CD4-positive, alpha-beta memory T cell (primary cell): ENCODE data around the gene ALDH3B2. TPM values are rescaled to one million over a fixed set of nuclear protein-coding genes. Genes with fewer than 3 reads are reported as not detected.

Experiments used
- CTCF ChIA-PET: fragments of 350-600 bp; sonication (Branson Sonifier 250); formaldehyde crosslinking; loops from one replicate; lab custom pipeline; 2021; ENCODE audit warnings: inconsistent platforms; ENCODE audit not compliant: partially characterized antibody; lab: Charles Lee
- POLR2A ChIA-PET: fragments of 350-600 bp; sonication (Branson Sonifier 250); formaldehyde crosslinking; loops from one replicate; lab custom pipeline; 2021; ENCODE audit not compliant: partially characterized antibody; lab: Charles Lee
- DNase-seq, 5 donors: peaks; one replicate each; pipeline versions ENCODE4 v3.0.0 to v3.0.0-alpha.2; 2020 to 2022; ENCODE audit warnings: mixed read lengths in 1 of 5
- H3K27ac ChIP-seq: one replicate; pipeline ENCODE4 v1.7.0; 2013; ENCODE audit warnings: low read depth, low read length
- H3K27me3 ChIP-seq: 2 replicates; pipeline ENCODE4 v1.7.0; 2013; ENCODE audit warnings: mild to moderate bottlenecking, low read length, moderate library complexity; ENCODE audit not compliant: insufficient read depth
- H3K36me3 ChIP-seq: 2 replicates; pipeline ENCODE4 v1.7.0; 2013; ENCODE audit warnings: mild to moderate bottlenecking, low read length, moderate library complexity; ENCODE audit not compliant: insufficient read depth
- H3K4me1 ChIP-seq: 2 replicates; pipeline ENCODE4 v1.7.0; 2013; ENCODE audit warnings: mild to moderate bottlenecking, low read length, moderate library complexity; ENCODE audit not compliant: insufficient read depth
- H3K4me3 ChIP-seq, 2 donors: one replicate each; pipeline ENCODE4 v1.7.0; 2013; ENCODE audit warnings: low read length in 2 of 2, mild to moderate bottlenecking in 1 of 2
- H3K9me3 ChIP-seq, 2 donors: one replicate each; pipeline ENCODE4 v1.7.0; 2013; ENCODE audit warnings: low read length in 2 of 2, control low read depth in 1 of 2; ENCODE audit not compliant: control insufficient read depth in 1 of 2
- H3K27ac Mint-ChIP-seq, 7 donors: one replicate each; pipeline ENCODE4 v1.8.0; 2020 to 2021; ENCODE audit warnings: mixed read lengths in 7 of 7, mild to moderate bottlenecking in 6 of 7, inconsistent platforms in 3 of 7, moderate library complexity in 3 of 7
- H3K27me3 Mint-ChIP-seq, 2 donors: one replicate each; pipeline ENCODE4 v1.8.0; 2020 to 2021; ENCODE audit warnings: mixed read lengths in 2 of 2
- H3K36me3 Mint-ChIP-seq, 2 donors: one replicate each; pipeline ENCODE4 v1.8.0; 2020 to 2021; ENCODE audit warnings: mixed read lengths in 2 of 2, inconsistent platforms in 1 of 2, mild to moderate bottlenecking in 1 of 2
- H3K4me1 Mint-ChIP-seq, 4 donors: one replicate each; pipeline ENCODE4 v1.8.0; 2020 to 2021; ENCODE audit warnings: mixed read lengths in 4 of 4, mild to moderate bottlenecking in 1 of 4
- H3K4me3 Mint-ChIP-seq, 8 donors: one replicate each; pipeline ENCODE4 v1.8.0; 2020 to 2021; ENCODE audit warnings: mixed read lengths in 8 of 8, mild to moderate bottlenecking in 7 of 8, moderate library complexity in 6 of 8, inconsistent platforms in 3 of 8
- H3K9me3 Mint-ChIP-seq, 8 donors: one replicate each; pipeline ENCODE4 v1.8.0; 2020 to 2021; ENCODE audit warnings: mixed read lengths in 8 of 8, mild to moderate bottlenecking in 5 of 8, inconsistent platforms in 3 of 8, moderate library complexity in 1 of 8
- intact Hi-C: fragments of 100-400 bp; cut with micrococcal nuclease; formaldehyde crosslinking; loops from one replicate; pipeline ENCODE4 v1.15.1; 2023
- polyA plus RNA-seq, 2 donors: library from polyadenylated mRNA; unstranded; fragments of 300-500 nt; fragmentation: Illumina TruSeq; gene quantifications; one replicate each; pipeline ENCODE4 v1.2.3, GENCODE V29; 2021
- total RNA-seq, 2 experiments: library from RNA; stranded (reverse); gene quantifications; one replicate each; pipeline ENCODE4 v1.2.3, GENCODE V29; 2021

Gene ALDH3B2
- total and polyA plus RNA-seq, 4 experiments from 2014 or later: not detected

GRCh38 chr11:67642173-67643120 lies 32.0 kb downstream of the ALDH3B2 start:
- Histone ChIP-seq H3K27ac (no peak overlapping the region), H3K9me3 (no peaks in the 10 kb centered on the region), H3K36me3 (no peaks in the 10 kb centered on the region), H3K27me3 (no peaks in the 10 kb centered on the region), H3K4me3 (no peak overlapping the region), H3K4me1 (peaks cover 16% of the 10 kb centered on the region)
- Mint-ChIP-seq H3K27ac (peak overlapping the region in 1 of 7 donors; percentile 36), H3K27me3 (no peaks in the 10 kb centered on the region), H3K36me3 (no peaks in the 10 kb centered on the region), H3K4me1 (peaks cover 9 to 23% (median 14%) of the 10 kb centered on the region in 4 donors), H3K9me3 (peaks cover 0 to 3% (median 0%) of the 10 kb centered on the region in 8 donors), H3K4me3 (no peak overlapping the region)
- DNase-seq: no peak
- CTCF ChIA-PET: interaction anchor here (1.1 to 2.2 kb wide), 2 partner anchors 13 to 27 kb away, joined by 4 to 6 read pairs; partner anchors contain the start of gene NUDT8
- POLR2A ChIA-PET: interaction anchor here (0.6 kb wide), 1 partner anchor 35 kb away, joined by 3 read pairs; no protein-coding TSS in a partner anchor
- intact Hi-C loops: no loop called here

GRCh38 chr11:67641338-67642172 lies 32.9 kb downstream of the ALDH3B2 start:
- CTCF ChIA-PET: no interaction called here
- Mint-ChIP-seq H3K36me3 (no peaks in the 10 kb centered on the region), H3K27me3 (no peaks in the 10 kb centered on the region), H3K4me1 (peaks cover 5 to 14% (median 9%) of the 10 kb centered on the region in 4 donors), H3K27ac (no peak overlapping the region), H3K4me3 (no peak overlapping the region), H3K9me3 (peaks cover 0 to 3% (median 0%) of the 10 kb centered on the region in 8 donors)
- no peak overlapping the region for H3K27ac ChIP-seq
- no peaks in the 10 kb centered on the region for H3K9me3 ChIP-seq
- intact Hi-C loops: no loop called here
- no peak overlapping the region for H3K4me3 ChIP-seq
- no peaks in the 10 kb centered on the region for H3K36me3 ChIP-seq
- peaks cover 8% of the 10 kb centered on the region for H3K4me1 ChIP-seq
- no peaks in the 10 kb centered on the region for H3K27me3 ChIP-seq
- no peak for DNase-seq
- POLR2A ChIA-PET: no interaction called here

GRCh38 chr11:67640758-67641337 lies 33.6 kb downstream of the ALDH3B2 start:
- Mint-ChIP-seq H3K4me1 (peaks cover 0 to 7% (median 2%) of the 10 kb centered on the region in 4 donors), H3K27ac (no peak overlapping the region), H3K27me3 (no peaks in the 10 kb centered on the region), H3K9me3 (peaks cover 0 to 3% (median 0%) of the 10 kb centered on the region in 8 donors), H3K4me3 (no peak overlapping the region), H3K36me3 (no peaks in the 10 kb centered on the region)
- Histone ChIP-seq H3K36me3 (no peaks in the 10 kb centered on the region), H3K4me1 (peaks cover under 1% of the 10 kb centered on the region), H3K4me3 (no peak overlapping the region), H3K9me3 (no peaks in the 10 kb centered on the region), H3K27ac (no peak overlapping the region), H3K27me3 (no peaks in the 10 kb centered on the region)
- ChIA-PET POLR2A (no interaction called here), CTCF (interaction anchor here (3.6 kb wide), 1 partner anchor 17 kb away, joined by 19 read pairs; no protein-coding TSS in a partner anchor)
- intact Hi-C loops: loop anchor here (1.0 kb wide), 1 partner anchor 18 kb away; no protein-coding TSS in a partner anchor
- DNase-seq: no peak

- Mint-ChIP-seq H3K4me1 (peaks cover 0 to 5% (median under 1%) of the 10 kb centered on the region in 4 donors), H3K9me3 (peaks cover 0 to 3% (median 0%) of the 10 kb centered on the region in 8 donors), H3K36me3 (no peaks in the 10 kb centered on the region), H3K27ac (peak overlapping the region in 1 of 7 donors; percentile 9), H3K4me3 (no peak overlapping the region), H3K27me3 (no peaks in the 10 kb centered on the region)
- Histone ChIP-seq H3K27ac (no peak overlapping the region), H3K4me1 (no peaks in the 10 kb centered on the region), H3K9me3 (no peaks in the 10 kb centered on the region), H3K27me3 (no peaks in the 10 kb centered on the region), H3K4me3 (no peak overlapping the region), H3K36me3 (no peaks in the 10 kb centered on the region)
- intact Hi-C loops: loop anchor here (1.0 kb wide), 1 partner anchor 19 kb away; no protein-coding TSS in a partner anchor
- ChIA-PET POLR2A (no interaction called here), CTCF (interaction anchor here (3.6 kb wide), 1 partner anchor 18 kb away, joined by 19 read pairs; no protein-coding TSS in a partner anchor)
- DNase-seq: peak in 4 of 5 donors; percentile 49 to 56 (median 51)
Measured at GRCh38 chr11:67640021-67640757, 34.2 kb downstream of the ALDH3B2 start.

- Histone ChIP-seq H3K9me3 (no peaks in the 10 kb centered on the region), H3K36me3 (no peaks in the 10 kb centered on the region), H3K4me1 (no peaks in the 10 kb centered on the region), H3K27ac (no peak within 1 kb of the TSS), H3K27me3 (no peaks in the 10 kb centered on the region), H3K4me3 (no peak within 1 kb of the TSS)
- H3K9me3 Mint-ChIP-seq: peaks cover 0 to 3% (median 0%) of the 10 kb centered on the region in 8 donors
- DNase-seq: no peak
- intact Hi-C loops: no loop called here
- ChIA-PET POLR2A (no interaction called here), CTCF (interaction anchor here (3.6 kb wide), 1 partner anchor 19 kb away, joined by 19 read pairs; no protein-coding TSS in a partner anchor)
- peak within 1 kb of the TSS in 1 of 7 donors; percentile 9 for H3K27ac Mint-ChIP-seq
- H3K27me3 Mint-ChIP-seq: no peaks in the 10 kb centered on the region
- no peak within 1 kb of the TSS for H3K4me3 Mint-ChIP-seq
- peaks cover 0 to 5% (median under 1%) of the 10 kb centered on the region in 4 donors for H3K4me1 Mint-ChIP-seq
- no peaks in the 10 kb centered on the region for H3K36me3 Mint-ChIP-seq
Measured at GRCh38 chr11:67639438-67639859, 35.0 kb downstream of the ALDH3B2 start, which contains the start of gene TBX10. Gene TBX10 (minus strand): TSS chr11:67639763. CDS start chr11:67639472, 291 bp downstream.
